Endothelial cell of umbilical vein (primary cell): ENCODE data around the gene PFDN1. TPM values are rescaled to one million over a fixed set of nuclear protein-coding genes. Genes with fewer than 3 reads are reported as not detected.

Experiments used
- BruUV-seq: library from RNA; stranded (reverse); fragments of 400-500 nt; replicated peaks from 2 replicates; lab custom pipeline; 2021; lab: Mats Ljungman, UMichigan
- CTCF ChIA-PET: fragments of 300-600, 350-600 bp; sonication (Branson Sonifier 250); formaldehyde crosslinking; loops from one replicate; lab custom pipeline; 2021; ENCODE audit warnings: antibody characterized with exemption, inconsistent platforms; lab: Charles Lee
- POLR2A ChIA-PET: fragments of 300-600, 350-600 bp; sonication (Branson Sonifier 250); formaldehyde crosslinking; loops from one replicate; lab custom pipeline; 2021; ENCODE audit warnings: antibody characterized with exemption, inconsistent platforms; lab: Charles Lee
- DNase-seq: peaks from one replicate; pipeline ENCODE4 v3.0.0-alpha.2; 2011; ENCODE audit warnings: low read depth, low spot score
- FAIRE-seq: peaks from 2 replicates; lab custom pipeline; 2011; peaks lifted over from hg19 to GRCh38; lab: Jason Lieb, UNC
- H2AFZ ChIP-seq: 2 replicates; pipeline ENCODE4 v1.6.0; 2012; ENCODE audit warnings: low read depth, low read length, control low read depth, inconsistent platforms
- H3K27ac ChIP-seq: 2 replicates; pipeline ENCODE4 v1.5.1; 2011; ENCODE audit warnings: low read depth, mild to moderate bottlenecking, control low read depth, low read length, moderate library complexity; ENCODE audit not compliant: insufficient read depth
- H3K27me3 ChIP-seq, 2 experiments: 2 replicates each; pipeline versions ENCODE4 v1.6.0 to v1.6.1; 2011; ENCODE audit warnings: low read length in 2 of 2, mixed read lengths in 1 of 2; ENCODE audit not compliant: control insufficient read depth in 2 of 2, insufficient read depth in 2 of 2
- H3K36me3 ChIP-seq, 2 experiments: 2 replicates in 1 of 2; 3 replicates in 1 of 2; pipeline ENCODE4 v1.5.1; 2011; ENCODE audit warnings: low read length in 2 of 2, mild to moderate bottlenecking in 1 of 2, moderate library complexity in 1 of 2; ENCODE audit not compliant: control insufficient read depth in 2 of 2, insufficient read depth in 2 of 2; ENCODE audit errors: extremely low read depth in 1 of 2
- H3K4me1 ChIP-seq: 3 replicates; pipeline ENCODE4 v1.5.1; 2011; ENCODE audit warnings: mild to moderate bottlenecking, low read length; ENCODE audit not compliant: control insufficient read depth, insufficient read depth; ENCODE audit errors: extremely low read depth
- H3K4me2 ChIP-seq: 2 replicates; pipeline ENCODE4 v1.6.1; 2011; ENCODE audit warnings: low read length, control low read depth, mixed read lengths; ENCODE audit not compliant: insufficient read depth
- H3K4me3 ChIP-seq, 3 experiments: fragments of 200-600 bp in 1 of 3; sonication (generic), shearing (Covaris generic) in 1 of 3; replicated peaks in 1 of 3; 2 replicates each; pipeline ENCODE4 v1.5.1; 2011 to 2016; ENCODE audit warnings: control low read depth in 3 of 3, low read length in 3 of 3, mild to moderate bottlenecking in 2 of 3, inconsistent platforms in 1 of 3, low read depth in 1 of 3, moderate library complexity in 1 of 3; ENCODE audit not compliant: insufficient read depth in 1 of 3
- H3K79me2 ChIP-seq: 2 replicates; pipeline ENCODE4 v1.6.0; 2012; ENCODE audit warnings: low read length, inconsistent platforms; ENCODE audit not compliant: control insufficient read depth, insufficient read depth
- H3K9ac ChIP-seq: replicated peaks from 2 replicates; pipeline ENCODE3; 2011; ENCODE audit warnings: low read length, control low read depth; ENCODE audit not compliant: insufficient read depth; ENCODE audit errors: extremely low read depth
- H3K9me1 ChIP-seq: replicated peaks from 3 replicates; pipeline ENCODE4 v1.6.0; 2011; ENCODE audit warnings: mild to moderate bottlenecking, low read length; ENCODE audit not compliant: control insufficient read depth, insufficient read depth; ENCODE audit errors: extremely low read depth
- H3K9me3 ChIP-seq: replicated peaks from 2 replicates; pipeline ENCODE4 v1.5.1; 2012; ENCODE audit warnings: low read length, inconsistent platforms; ENCODE audit not compliant: control insufficient read depth, insufficient read depth
- H4K20me1 ChIP-seq: replicated peaks from 2 replicates; pipeline ENCODE3; 2011; ENCODE audit warnings: mild to moderate bottlenecking, low read length; ENCODE audit not compliant: control insufficient read depth, insufficient read depth; ENCODE audit errors: extremely low read depth
- EZH2 ChIP-seq: IDR thresholded peaks from 2 replicates; pipeline ENCODE4 v1.6.1; 2012; ENCODE audit warnings: borderline replicate concordance, low read depth, mild to moderate bottlenecking, moderate library complexity, low read length, inconsistent platforms; ENCODE audit not compliant: severe bottlenecking
- FOS ChIP-seq: IDR thresholded peaks from 2 replicates; pipeline ENCODE4 v1.6.1; 2011; ENCODE audit warnings: mild to moderate bottlenecking, low read length, moderate library complexity, borderline replicate concordance; ENCODE audit not compliant: insufficient read depth
- GATA2 ChIP-seq: IDR thresholded peaks from 2 replicates; pipeline ENCODE4 v1.7.0; 2011; ENCODE audit warnings: low read depth, mild to moderate bottlenecking, moderate library complexity, mixed read lengths, low read length; ENCODE audit not compliant: insufficient read length, insufficient read depth
- JUN ChIP-seq: IDR thresholded peaks from 2 replicates; pipeline ENCODE4 v1.6.1; 2011; ENCODE audit warnings: borderline replicate concordance, low read depth; ENCODE audit not compliant: insufficient read length, insufficient read depth
- MYC ChIP-seq: IDR thresholded peaks from one replicate; pipeline ENCODE4 v1.6.1; 2011; ENCODE audit warnings: mild to moderate bottlenecking, low read depth, low read length
- POLR2A ChIP-seq: IDR thresholded peaks from 2 replicates; pipeline ENCODE4 v1.6.1; 2012; ENCODE audit warnings: low read depth, mild to moderate bottlenecking, control low read depth, low read length
- POLR2AphosphoS5 ChIP-seq: IDR thresholded peaks from 2 replicates; pipeline ENCODE4 v1.6.1; 2012; ENCODE audit warnings: low read depth, mild to moderate bottlenecking, control low read depth, low read length, moderate library complexity; ENCODE audit not compliant: insufficient read depth
- dilution Hi-C: fragments of 300-500 bp; cut with MboI; formaldehyde crosslinking; loops from one replicate; pipeline ENCODE4 v1.15.0; 2019; ENCODE audit warnings: low sequenced_read_pairs; ENCODE audit not compliant: extremely low pct_ligation_motif_present
- intact Hi-C: fragments of 100-400 bp; cut with micrococcal nuclease; formaldehyde crosslinking; loops from one replicate; pipeline ENCODE4 v1.10.0; 2022
- polyA plus RNA-seq, 4 experiments: library from polyadenylated mRNA; depleted of rRNA in 3 of 4; stranded (reverse) in 3 of 4; unstranded in 1 of 4; fragments of >200 nt; gene quantifications; 2 replicates each; pipeline versions ENCODE4 v1.2.1 to v1.2.3, GENCODE V29; 2011 to 2012; ENCODE audit warnings: missing spikeins in 1 of 4
- total RNA-seq: library from RNA; stranded (reverse); gene quantifications from 2 replicates; pipeline ENCODE4 v1.2.3, GENCODE V29; 2021
- TF ChIP-seq, protein P1 (sequence below): IDR thresholded peaks from 2 replicates; pipeline ENCODE4 v1.6.1; 2011; ENCODE audit not compliant: insufficient read depth, insufficient read length
- TF ChIP-seq, protein P2 (sequence below), 2 donors: IDR thresholded peaks; 1 replicate in 1 of 2; 2 replicates in 1 of 2; pipeline ENCODE4 v1.5.1; 2011; ENCODE audit warnings: low read length in 2 of 2, mild to moderate bottlenecking in 2 of 2, moderate library complexity in 2 of 2, control low read depth in 1 of 2, inconsistent platforms in 1 of 2, low read depth in 1 of 2; ENCODE audit not compliant: insufficient read depth in 1 of 2; ENCODE audit errors: extremely low read depth in 1 of 2

Gene PFDN1
- total and polyA plus RNA-seq, 2 donors (not counting 3 experiments of a cell fraction or from before 2014, with no cell fraction given) = 107 to 158 TPM

DNA sequence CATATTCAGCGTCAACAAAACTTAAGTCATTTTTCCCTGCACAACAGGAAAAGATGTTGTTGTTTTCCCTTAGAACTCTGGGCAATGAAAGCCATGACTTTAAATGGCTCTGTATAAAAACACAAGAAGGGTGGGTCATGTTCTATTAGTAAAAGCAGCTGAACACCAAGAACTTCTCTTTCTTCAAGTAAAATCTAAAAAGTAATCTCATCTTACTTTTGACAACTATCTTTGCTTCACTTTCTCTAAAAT is 9.1 kb downstream of the PFDN1 start:
- FAIRE-seq = no peak

More for the DNA sequence above, 9.1 kb downstream of the PFDN1 start:
- no peaks in the 10 kb centered on the region for H3K9me3 ChIP-seq
- DNase-seq = peak; percentile 85
- peak overlapping the region; percentile 68 for H3K9ac ChIP-seq
- intact Hi-C loops (loop anchor here (1.0 to 2.0 kb wide), 3 partner anchors 27 to 49 kb away; no protein-coding TSS in a partner anchor), dilution Hi-C loops (no loop called here)
- ChIA-PET POLR2A (interaction anchor here (1.1 kb wide), 1 partner anchor 18 kb away, joined by 3 read pairs; no protein-coding TSS in a partner anchor), CTCF (interaction anchor here (0.7 to 3.3 kb wide), 6 partner anchors 9 to 52 kb away, joined by 3 to 16 read pairs (median 9); partner anchors contain the start of genes HBEGF and PFDN1)
- H4K20me1 ChIP-seq = no peaks in the 10 kb centered on the region
- H3K27ac ChIP-seq = peak overlapping the region; percentile 85
- H3K36me3 ChIP-seq = no peaks in the 10 kb centered on the region
- H3K4me3 ChIP-seq = no peak overlapping the region
- no peak for TF ChIP-seq POLR2AphosphoS5
- TF ChIP-seq MYC = no peak
- TF ChIP-seq FOS = no peak
- TF ChIP-seq EZH2 = no peak
- TF ChIP-seq, protein P1, sequence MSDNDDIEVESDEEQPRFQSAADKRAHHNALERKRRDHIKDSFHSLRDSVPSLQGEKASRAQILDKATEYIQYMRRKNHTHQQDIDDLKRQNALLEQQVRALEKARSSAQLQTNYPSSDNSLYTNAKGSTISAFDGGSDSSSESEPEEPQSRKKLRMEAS = no peak
- TF ChIP-seq, protein P2, sequence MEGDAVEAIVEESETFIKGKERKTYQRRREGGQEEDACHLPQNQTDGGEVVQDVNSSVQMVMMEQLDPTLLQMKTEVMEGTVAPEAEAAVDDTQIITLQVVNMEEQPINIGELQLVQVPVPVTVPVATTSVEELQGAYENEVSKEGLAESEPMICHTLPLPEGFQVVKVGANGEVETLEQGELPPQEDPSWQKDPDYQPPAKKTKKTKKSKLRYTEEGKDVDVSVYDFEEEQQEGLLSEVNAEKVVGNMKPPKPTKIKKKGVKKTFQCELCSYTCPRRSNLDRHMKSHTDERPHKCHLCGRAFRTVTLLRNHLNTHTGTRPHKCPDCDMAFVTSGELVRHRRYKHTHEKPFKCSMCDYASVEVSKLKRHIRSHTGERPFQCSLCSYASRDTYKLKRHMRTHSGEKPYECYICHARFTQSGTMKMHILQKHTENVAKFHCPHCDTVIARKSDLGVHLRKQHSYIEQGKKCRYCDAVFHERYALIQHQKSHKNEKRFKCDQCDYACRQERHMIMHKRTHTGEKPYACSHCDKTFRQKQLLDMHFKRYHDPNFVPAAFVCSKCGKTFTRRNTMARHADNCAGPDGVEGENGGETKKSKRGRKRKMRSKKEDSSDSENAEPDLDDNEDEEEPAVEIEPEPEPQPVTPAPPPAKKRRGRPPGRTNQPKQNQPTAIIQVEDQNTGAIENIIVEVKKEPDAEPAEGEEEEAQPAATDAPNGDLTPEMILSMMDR (IDR thresholded peaks at IDR 0.05; ENCODE audit: extremely low read depth in 1 of 2, insufficient read depth in 1 of 2, low read depth in 1 of 2, low read length in 2 of 2) = no peak
- no peak for TF ChIP-seq JUN
- TF ChIP-seq GATA2 = no peak
- TF ChIP-seq POLR2A = no peak
- BruUV-seq = no TSS peak
- peak overlapping the region; percentile 49 for H3K4me2 ChIP-seq
- H3K4me1 ChIP-seq = peaks cover 73% of the 10 kb centered on the region
- H3K27me3 ChIP-seq = no peaks in the 10 kb centered on the region
- H3K79me2 ChIP-seq = peaks cover 80% of the 10 kb centered on the region
- H2AFZ ChIP-seq = no peak overlapping the region
- H3K9me1 ChIP-seq = no peaks in the 10 kb centered on the region
